ENCODE results near the gene HNF1B.
"Not testable (repeated sequence)": the region's sequence is repeated elsewhere in the genome, so short reads cannot be mapped to it uniquely, and the experiment has no call there.

The HNF1B gene, protein sequence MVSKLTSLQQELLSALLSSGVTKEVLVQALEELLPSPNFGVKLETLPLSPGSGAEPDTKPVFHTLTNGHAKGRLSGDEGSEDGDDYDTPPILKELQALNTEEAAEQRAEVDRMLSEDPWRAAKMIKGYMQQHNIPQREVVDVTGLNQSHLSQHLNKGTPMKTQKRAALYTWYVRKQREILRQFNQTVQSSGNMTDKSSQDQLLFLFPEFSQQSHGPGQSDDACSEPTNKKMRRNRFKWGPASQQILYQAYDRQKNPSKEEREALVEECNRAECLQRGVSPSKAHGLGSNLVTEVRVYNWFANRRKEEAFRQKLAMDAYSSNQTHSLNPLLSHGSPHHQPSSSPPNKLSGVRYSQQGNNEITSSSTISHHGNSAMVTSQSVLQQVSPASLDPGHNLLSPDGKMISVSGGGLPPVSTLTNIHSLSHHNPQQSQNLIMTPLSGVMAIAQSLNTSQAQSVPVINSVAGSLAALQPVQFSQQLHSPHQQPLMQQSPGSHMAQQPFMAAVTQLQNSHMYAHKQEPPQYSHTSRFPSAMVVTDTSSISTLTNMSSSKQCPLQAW

GRCh38 chr17:37744961-37745800 lies at the start of gene HNF1B:
Gene HNF1B, minus strand, starts transcription at chr17:37745059. Its CDS starts 175 bp downstream, at chr17:37744884.
- DNase-seq (ENCODE audit: low read depth in 2 of 2) = no peak

DNA sequence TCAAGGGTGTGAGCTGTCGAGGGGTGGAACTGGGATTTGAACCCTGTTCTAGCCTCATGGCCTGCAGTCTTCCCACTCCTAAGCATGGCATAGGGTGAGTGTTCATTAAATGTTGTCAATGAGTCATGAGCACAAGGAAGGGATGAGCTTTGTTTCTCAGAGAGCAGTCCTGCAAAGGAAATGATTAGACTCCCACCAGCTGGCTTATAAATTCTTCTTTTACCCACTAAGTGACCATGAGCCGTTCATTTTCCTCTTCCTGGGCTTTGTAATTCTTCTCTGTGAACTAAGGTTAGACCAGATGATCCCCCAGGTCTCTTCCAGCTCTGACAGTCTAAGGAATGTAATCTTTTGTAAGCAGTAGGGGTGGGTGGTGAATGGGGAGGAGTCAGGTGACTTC lies 47.9 kb upstream of the HNF1B start:
- DNase-seq (ENCODE audit: low read depth in 2 of 2) = no peak

DNA sequence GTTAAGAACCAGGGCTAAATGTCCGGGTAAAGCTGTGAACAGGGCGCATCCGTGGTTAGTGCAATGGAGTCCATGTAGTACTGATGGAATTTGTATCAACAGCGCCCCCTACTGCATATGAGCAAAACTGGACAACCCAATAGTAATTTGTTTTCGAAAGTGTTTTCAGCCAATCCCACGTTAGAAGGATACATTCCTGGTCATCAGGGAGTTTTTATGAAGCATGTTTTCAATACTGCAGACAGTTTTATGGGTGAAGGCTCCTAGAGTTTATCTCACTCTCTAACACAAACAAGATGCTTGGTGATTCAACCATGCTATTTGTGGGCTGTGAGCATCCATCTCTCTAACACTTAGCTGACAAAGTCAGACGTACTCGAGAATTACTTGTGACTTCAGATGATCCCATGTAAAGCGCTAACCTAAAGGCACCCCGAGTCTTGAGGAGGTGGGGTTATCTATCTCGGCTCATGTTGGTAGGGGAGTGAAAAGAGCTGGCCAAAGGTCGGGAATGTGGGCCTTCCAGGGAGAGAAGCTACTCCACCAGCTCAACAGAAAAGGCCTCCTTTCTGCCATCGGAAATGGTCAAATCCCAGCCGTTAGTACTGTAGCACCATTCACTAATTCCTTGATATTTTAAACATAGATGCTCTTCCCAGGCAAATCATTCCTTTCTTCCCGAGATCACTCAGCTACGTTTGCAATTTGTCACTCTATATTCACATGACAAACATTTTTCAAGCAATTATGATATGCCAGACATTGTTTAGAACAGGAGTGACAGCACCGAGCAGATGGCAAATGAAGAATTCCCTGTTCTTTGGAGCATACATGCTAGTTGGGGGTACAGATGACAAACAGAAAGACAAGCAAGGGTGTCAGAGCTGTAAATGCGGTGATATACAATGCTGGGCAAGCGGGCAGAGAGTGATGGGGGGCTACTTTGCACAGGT lies 46.9 kb upstream of the HNF1B start:
- DNase-seq (ENCODE audit: low read depth in 2 of 2) = no peak

GRCh38 chr17:37789771-37790541 lies 45.1 kb upstream of the HNF1B start:
- DNase-seq (ENCODE audit: low read depth in 2 of 2) = no peak

DNA sequence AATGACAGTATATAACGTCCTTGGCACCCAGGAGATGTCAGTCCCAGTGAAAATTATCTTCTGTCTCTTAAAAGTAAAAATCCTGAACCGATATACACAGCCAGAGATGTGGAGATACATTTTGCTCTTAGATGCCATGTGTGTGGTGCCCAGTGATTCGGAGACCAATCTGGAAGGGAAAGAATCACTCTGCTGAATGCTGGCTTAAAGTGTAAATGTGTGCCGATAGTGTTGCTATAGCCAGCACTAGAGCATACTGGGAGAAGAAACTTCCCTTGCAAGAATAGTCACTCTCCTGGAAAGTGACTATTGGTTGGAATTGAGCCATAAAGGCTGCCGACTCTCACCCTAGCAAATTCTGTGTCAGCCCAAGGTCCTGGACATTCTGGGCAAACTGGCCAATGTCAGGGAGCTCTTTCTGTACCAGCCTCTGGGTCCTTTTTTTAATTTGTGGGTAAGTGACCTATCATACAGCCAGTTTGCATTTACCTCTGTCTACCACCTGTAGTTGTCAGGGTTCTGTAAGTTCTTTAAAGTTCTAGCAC lies 44.2 kb upstream of the HNF1B start:
- DNase-seq (ENCODE audit: low read depth in 2 of 2) = no peak

GRCh38 chr17:37788526-37788925 lies 43.7 kb upstream of the HNF1B start:
- DNase-seq (ENCODE audit: low read depth in 2 of 2) = no peak

DNA sequence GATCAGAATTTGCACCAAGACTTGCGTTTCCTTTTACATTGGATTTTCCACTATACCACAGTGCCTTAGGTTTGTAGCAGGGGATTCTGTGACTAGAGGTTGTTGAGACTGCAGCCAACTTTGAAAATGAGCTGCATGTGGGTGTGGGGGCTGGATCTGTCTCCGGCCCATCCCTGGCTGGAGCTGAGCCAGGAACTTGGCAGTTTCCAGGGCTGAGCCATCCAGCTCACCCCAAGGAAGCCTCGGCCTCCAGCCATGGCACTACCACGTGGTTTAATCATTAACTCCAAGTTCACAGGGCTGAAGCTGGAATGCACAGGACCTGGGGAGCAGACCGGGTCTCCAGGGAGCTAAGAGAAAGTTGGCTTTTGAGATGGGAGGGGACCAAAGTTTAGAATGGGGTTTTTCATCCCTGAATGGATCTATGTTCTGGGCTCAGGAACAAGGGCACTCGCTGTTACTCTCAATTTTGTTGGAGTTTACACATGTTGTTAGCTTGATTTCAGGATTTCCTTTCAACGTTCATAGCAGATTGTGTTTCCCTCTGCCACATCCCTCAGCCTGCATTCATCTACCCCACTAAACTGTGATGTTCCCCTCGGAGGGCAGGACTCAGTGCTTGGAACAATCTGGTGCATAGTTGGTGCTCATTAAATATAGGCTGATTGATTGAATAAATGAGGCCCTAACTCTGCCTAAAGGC lies 42.3 kb upstream of the HNF1B start:
- DNase-seq (ENCODE audit: low read depth in 2 of 2) = no peak

GRCh38 chr17:37786481-37786880 lies 41.6 kb upstream of the HNF1B start:
- no peak for DNase-seq (ENCODE audit: low read depth in 2 of 2)

- not testable (repeated sequence) for DNase-seq (ENCODE audit: low read depth in 2 of 2)
These were observed 37.6 kb upstream of the HNF1B start for GRCh38 chr17:37782460-37782859.

DNA sequence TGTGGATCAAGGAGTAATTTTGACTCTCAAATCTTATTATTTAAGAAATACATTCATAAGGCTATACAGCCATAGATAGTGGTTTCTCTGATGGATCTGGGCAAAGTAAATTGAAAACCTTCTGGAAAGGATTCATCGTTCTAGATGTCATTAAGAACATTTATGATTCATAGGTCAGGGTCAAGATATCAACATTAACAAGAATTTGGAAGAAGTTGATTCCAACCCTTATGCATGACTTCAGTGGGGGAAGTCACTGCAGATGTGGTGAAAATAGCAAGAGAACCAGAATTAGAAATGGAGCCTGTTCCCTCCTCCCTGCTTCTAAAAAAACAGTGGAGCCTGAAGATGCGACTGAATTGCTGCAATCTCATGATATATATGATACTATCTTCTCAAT lies 36.6 kb upstream of the HNF1B start:
- DNase-seq (ENCODE audit: low read depth in 2 of 2) = no peak

DNA sequence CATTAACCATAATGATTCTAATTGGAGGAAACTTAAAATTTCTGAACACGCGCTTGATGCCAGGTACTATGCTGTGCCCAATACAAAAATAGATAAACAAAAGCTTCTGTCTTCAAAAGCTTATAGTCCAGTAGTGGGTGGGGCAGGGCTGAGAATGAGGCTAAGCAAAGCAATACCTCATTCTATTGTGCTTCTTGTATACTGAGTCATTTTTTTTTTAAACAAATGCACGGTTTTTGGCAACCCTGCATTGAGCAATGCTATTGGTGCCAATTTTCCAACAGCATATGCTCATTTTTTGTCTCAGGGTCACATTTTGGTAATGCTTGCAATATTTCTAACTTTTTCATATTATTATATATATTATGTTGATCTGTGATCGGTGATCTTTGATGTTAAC lies 34.7 kb upstream of the HNF1B start:
- DNase-seq (ENCODE audit: low read depth in 2 of 2) = no peak

GRCh38 chr17:37774504-37774903 lies 29.6 kb upstream of the HNF1B start:
- DNase-seq (ENCODE audit: low read depth in 2 of 2) = no peak

DNA sequence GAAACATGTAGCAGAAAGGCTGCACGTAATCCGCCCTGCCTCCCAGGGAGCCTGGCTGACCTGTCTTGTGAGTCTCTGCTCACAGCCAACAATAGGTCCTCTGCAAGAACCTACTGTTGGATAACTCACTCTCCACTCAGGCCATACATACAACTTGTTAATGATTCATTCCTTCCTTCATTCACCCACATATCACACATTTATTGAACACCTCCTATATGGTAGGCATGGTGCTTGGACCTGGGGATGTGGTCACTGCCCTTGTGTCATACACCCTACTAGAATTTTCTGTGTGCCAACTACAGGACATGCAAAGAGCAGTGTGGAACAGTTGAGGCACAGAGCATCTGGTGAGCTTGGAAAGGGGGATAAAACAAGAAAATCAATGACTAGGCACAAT lies 28.1 kb upstream of the HNF1B start:
- no peak for DNase-seq (ENCODE audit: low read depth in 2 of 2)

DNA sequence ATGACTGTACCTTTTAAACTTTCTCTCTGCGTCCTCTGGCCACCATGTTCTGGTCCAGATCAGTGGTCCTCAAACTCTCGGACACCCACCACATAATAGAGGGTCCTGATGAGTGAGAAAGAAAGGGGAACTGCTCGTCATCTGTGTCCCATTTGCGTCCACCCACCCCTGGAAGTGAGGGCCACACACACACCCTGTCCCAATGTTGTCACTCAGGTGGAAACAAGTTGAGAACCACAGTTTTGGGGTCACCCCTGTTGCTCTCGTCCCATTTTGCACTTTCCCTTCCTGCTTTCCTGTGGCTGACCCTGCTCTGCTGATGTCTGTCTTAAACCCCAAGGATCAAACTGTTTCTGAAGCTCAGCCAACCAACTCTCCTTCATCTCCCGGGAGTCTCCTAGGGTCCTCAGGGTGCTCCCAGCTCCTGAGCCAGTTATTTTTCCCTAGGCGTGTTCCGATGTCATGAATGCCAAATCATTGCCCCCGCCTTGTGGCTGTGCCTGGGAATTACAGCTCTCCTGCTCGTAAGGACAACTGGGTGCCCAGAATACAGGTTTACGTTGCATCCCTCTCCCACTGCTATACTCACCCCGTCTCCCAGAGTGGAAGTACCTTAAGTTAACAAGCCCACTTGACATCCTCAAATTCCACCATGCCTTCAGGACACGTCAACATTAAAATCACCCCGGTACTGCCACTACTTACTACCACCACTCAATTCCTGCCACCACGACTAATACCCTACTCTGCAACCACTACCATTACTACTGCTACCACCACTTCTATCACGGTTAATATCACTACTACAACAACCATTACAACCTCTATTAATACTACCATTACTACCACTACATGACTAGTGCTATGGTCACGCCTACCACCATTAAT lies 26.0 kb upstream of the HNF1B start:
- no peak for DNase-seq (ENCODE audit: low read depth in 2 of 2)

DNA sequence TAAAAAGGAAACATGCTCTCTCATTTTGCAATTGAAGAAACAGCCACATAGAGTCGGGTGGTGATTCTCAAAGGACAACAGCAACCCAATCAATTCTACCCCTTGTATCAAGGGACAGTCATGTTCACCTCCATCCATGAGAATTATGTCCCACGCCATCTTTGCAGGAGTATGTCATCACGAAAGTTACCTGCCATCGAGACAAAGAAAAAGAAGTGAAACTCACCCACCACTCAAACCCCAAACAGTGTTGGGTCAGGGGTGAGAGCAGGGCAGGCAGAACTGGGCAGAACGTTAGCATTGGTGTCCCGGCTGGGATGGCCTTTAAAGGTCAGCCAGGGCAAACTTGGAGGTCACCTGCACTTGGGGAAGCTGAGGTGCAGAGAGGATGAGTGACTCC lies 24.2 kb upstream of the HNF1B start:
- no peak for DNase-seq (ENCODE audit: low read depth in 2 of 2)

DNA sequence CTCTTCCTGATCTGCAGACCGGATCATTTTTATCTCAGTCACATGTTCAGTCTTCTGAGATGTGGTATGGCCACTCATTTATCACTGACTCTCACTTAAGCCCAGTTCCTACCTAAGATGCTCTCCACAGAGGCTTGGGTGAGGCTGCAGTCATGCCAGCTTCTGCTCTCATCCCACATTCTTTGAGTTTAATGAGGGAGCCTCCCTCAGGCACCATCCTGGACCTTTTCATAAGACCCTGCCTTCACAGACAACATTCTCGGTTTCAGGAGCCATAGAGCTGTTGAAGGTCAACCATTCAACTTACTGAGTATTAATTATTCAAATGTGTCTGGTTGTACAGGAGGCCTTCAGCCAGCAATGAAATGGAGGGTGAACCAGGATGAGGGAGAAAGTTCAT lies 23.6 kb upstream of the HNF1B start:
- DNase-seq (ENCODE audit: low read depth in 2 of 2) = no peak

GRCh38 chr17:37766971-37767370 lies 22.1 kb upstream of the HNF1B start:
- DNase-seq (ENCODE audit: low read depth in 2 of 2) = no peak

- no peak for DNase-seq (ENCODE audit: low read depth in 2 of 2)
These were observed 19.5 kb upstream of the HNF1B start for GRCh38 chr17:37764383-37764782.

DNA sequence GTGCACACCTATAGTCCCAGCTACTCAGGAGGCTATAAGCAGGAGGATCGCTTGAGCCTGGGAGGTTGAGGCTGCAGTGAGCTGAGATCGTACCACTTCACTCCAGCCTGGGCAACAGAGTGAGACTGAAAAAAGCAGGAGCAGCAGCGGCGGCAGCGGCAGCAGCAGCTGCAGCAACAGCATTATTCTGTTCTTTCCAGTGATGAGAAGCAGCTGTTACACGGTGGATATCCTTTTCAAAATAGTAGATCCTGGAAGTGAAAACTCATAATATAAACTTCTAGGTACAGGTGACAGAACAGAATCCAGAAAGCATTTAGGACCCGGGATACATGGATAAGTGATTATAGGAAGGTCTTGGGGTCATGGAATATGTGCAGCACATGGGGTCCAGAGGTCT lies 17.8 kb upstream of the HNF1B start:
- no peak for DNase-seq (ENCODE audit: low read depth in 2 of 2)

All from activated CD8-positive, alpha-beta memory T cell treated with anti-CD3 and anti-CD28 coated beads for 4 hours (primary cell).